HG03460 (cell line): ENCODE data around the gene FBXL13.
"Not testable (repeated sequence)": the region's sequence is repeated elsewhere in the genome, so short reads cannot be mapped to it uniquely, and the experiment has no call there.

ENCODE experiments used
- ATAC-seq: cut with Tn5 transposase; IDR thresholded peaks from one replicate; pipeline ENCODE4 v1.9.1; 2021; ENCODE audit not compliant: unreplicated experiment

The FBXL13 gene

DNA sequence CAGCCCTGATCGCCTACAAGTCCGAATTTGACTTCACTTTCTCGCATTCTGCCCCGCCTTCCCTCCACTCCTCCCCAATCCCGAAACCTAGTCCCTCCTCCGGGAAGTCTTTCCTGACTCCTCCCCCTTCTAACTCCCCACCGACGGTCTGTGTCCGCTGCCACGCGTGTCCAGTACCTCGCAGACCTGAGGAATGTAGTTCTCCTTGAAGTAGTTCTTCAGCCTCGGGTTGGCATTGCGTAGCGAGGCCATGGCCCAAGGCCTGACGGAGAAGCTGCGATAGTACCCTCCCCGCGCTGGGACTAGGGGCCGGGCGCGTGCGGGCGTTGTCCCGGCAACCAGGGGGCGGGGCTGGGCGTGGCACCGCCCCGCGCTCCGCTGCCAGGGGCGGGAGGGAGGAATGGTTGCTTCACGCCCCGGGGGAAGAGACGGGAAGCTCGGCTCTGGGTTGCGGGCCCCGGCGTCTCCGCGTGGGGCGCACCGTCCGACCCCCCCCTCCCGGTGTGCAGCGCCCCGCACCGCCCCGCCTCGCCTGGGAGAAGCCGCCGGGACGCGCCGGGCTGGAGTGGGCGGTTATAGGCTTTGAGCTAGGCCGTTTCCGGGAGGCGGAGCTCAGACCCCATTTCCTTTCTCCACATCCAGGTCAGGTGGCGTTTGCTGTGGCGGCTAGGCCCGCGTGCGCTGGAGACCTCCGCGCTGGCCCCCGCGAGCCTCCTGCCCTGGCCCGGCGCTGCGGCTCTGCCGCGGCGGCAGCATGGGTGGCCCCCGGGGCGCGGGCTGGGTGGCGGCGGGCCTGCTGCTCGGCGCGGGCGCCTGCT lies at the start of gene FBXL13, which contains the start of gene ARMC10:
Gene FBXL13 (minus strand): TSS at position 278 of the 818 bp plus-strand sequence.
Gene ARMC10 (plus strand): TSS at position 622 of the 818 bp plus-strand sequence. CDS start 133 bp downstream, at position 755.
- ATAC-seq = peak; percentile 86

DNA sequence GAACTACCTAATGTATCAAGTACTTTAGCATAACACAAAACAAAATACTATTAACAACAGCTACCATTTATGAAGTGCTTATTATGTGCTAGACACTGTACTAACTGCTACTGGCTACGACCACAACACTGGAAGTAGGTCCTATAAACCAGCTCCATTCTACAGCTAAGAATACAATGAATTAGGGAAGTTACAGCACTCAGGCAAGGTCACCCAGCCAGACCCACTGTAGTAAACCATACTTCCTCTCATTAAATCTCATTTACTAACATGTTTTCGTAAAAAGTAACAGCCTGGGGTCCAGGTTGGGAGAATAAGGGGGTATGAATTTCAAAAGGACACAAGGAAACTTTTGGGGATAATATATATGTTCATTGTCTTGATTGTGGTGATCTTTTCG lies 48.9 kb upstream of the FBXL13 start:
- no peak for ATAC-seq

DNA sequence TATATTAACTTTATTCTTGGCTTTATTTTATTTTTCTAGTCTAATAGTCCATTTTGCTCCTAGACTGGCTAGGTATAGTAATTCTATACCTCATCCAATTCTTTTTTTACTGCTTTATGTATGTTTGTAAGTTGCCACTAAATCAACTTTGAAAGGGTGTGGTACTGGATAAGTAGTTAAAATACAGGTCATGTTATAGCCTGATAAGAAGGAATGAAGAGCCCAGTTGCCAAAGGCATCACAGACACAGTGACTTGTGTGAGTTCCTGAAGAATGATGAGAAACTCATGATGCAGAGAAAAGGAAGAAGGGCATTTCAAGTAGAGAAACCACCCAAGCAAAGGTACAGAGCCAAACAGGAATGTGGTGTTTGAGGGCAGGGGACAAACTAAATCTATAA lies 47.0 kb upstream of the FBXL13 start:
- ATAC-seq = no peak

DNA sequence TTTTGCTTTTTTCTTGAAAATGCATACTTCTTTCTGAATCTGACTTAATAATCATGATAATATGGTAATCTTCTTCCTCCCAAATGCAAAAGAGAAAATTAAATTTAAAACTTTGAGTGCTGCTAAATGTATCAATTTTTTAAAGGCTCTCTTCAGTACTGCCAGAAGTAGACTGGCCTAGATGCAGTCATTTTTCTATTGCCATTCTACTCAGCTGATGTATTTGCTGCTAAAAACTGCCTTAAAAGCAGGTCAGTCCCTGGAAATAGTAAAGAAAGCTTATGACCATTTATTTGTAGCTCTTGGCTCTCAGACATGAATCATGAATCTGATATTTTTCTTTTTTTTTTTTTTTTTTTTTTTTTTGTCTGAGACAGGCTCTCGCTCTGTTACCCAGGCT lies 45.8 kb upstream of the FBXL13 start:
- no peak for ATAC-seq

DNA sequence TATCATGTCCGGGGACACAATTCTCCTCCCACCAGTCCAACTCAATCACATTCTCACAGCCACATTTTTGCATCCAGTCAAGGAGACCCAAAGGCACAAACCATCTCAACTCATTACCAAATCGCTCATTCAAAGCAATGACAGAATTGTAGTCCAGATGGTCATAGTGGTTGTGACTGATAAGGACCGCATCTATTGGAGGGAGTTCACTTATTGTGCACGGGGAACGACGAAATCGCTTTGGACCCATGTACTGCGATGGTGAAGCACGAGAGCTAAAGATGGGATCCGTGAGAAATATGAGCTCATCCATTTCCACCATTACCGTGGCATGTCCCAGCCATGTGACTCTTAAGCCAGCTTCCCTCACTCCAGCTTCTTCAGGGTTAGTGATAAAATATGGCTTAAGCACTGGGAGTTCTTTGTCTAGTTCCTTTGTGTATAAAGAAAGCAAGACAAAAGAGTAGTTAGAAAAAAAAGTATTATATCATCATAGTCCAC lies 45.2 kb upstream of the FBXL13 start:
- no peak for ATAC-seq

DNA sequence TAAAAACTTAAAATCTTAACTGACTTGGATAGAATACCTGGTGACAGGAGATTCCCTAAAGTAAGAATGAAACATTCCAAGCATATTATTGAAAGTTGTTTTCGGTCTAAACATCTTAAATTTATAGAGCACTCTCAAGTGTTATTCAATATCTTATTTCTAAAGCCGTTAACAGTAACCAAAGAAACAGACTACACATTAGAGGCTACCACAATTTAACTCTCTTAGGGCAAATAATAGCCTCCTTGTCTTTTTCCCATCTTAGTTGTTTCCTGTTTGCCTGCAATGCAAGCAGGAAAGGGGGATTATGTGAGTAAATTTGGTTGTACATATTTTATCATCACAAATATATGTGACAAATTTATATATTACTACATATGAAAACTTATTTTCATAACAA lies 42.9 kb upstream of the FBXL13 start:
- ATAC-seq = no peak

DNA sequence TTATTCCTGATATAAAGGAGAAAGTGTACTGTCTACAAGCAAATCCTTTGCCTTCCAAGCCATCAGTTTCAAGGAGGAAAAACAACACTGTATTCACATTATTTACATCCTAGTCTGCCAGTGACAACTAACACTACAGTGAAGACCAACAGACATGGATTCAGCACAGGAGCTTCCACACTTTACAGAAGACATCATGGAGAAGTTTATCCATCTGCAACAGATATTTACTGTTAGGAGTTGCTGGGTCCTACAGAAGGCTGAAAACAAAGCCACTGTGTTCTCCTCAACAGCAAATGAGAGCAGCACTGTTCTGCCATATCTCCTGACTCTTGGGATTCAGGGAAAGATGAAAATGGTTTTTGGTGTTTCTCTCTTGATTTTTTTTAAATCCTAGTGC lies 42.4 kb upstream of the FBXL13 start:
- no peak for ATAC-seq

DNA sequence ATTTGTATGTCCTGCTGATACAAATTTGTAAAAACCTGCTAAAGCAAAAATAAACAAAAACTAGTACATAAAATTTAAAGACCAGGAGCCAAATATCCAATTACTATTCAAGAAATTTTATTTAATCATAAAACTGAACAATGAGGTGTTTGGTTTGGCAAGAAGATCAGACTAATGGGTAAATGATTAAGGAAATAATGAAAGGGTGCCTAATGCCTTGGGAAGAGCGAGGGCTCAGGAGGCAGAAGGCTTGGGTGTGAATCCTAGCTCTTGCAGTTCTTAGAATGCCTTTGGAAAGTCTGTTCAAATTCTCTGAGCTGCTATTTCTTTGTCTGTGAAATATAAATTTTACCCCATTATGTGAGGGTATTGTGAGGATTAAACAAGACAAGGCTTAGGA lies 41.9 kb upstream of the FBXL13 start:
- ATAC-seq = no peak

DNA sequence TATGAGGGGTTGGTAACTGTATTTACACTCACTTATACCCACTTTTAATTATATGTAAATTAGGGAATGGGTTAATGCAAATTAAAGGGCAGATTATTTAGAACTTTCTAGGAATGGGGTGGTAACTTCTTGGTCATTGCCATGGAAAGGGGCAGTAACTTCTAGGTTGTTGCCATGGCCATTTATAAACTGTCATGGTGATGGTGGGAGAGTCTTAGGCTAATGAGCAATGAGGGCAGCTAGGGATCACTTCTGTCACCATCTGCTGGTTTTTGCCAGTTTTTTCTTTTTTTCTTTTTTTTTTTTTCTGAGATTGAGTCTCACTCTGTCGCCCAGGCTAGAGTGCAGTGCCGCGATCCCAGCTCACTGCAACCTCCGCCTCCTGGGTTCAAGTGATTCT lies 41.2 kb upstream of the FBXL13 start:
- no peak for ATAC-seq

DNA sequence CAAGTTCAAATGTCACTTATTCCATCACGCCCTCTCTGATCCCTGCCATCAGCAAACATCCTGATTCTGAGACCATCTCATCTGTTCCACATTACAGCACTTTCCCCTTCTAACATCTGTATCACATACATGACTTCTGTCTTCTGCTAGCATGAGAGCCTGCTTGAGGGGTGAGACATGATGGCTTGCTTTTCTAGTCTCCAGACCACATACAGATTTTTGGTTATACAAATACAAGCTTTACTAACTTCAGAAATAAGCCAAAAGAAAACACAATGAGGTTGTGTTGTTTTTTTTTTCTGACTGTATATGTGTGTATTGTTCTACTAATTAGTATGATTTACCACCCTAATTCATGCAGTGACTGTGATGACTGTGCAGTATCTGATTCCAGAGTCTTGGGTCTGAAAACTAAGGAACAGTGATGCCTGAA lies 40.0 kb upstream of the FBXL13 start:
- ATAC-seq = no peak

DNA sequence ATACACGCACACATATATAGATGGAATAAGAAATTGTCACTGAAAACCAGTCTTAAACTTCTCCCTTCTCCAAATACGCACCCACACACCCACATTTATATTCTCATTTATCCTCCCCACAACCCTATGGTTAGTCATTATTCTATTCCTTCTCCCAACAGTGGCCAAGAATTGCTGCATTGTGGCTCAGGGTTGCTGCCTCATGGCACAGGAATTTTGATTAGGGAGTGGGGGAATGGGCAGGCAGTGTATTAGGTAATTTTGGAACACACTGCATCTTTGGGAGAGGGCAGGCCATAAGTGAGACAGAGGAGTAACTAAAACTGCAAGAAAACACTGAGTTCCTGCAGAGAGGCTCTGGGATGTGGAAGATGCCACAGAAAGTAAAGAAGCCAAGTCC lies 38.6 kb upstream of the FBXL13 start:
- ATAC-seq = no peak

DNA sequence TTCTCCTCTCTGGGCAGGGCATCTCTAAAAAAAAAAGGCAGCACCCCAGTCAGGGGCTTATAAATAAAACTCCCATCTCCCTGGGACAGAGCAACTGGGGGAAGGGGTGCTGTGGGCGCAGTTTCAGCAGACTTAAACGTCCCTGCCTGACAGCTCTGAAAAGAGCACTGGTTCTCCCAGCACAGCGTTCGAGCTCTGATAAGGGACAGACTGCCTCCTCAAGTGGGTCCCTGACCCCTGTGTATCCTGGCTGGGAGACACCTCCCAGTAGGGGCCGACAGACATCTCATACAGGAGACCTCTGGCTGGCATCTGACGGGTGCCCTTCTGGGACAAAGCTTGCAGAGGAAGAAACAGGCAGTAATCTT lies 32.1 kb upstream of the FBXL13 start:
- ATAC-seq = not testable (repeated sequence)

DNA sequence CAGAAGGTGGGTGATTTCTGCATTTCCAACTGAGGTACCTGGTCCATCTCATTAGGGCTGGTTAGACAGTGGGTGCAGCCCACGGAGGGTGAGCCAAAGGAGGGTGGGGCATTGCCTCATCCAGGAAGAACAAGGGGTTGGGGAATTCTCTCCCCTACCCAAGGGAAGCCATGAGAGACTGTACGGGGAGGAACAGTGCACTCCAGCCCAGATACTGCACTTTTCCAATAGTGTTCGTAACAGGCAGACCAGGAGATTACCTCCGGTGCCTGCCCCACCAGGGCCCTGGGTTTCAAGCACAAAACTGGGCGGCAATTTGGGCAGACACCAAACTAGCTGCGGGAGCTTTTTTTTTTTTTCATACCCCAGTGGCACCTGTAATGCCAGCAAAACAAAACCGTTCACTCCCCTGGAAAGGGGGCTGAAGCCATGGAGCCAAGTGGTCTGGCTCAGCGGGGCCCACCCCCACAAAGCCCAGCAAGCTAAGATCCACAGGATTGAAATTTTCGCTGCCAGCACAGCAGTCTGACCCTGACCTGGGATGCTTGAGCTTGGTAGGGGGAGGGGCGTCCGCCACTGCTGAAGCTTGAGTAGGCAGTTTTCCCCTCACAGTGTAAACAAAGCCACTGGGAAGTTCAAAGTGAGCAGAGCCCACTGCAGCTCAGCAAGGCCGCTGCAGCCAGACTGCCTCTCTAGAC lies 31.6 kb upstream of the FBXL13 start:
- no peak for ATAC-seq

DNA sequence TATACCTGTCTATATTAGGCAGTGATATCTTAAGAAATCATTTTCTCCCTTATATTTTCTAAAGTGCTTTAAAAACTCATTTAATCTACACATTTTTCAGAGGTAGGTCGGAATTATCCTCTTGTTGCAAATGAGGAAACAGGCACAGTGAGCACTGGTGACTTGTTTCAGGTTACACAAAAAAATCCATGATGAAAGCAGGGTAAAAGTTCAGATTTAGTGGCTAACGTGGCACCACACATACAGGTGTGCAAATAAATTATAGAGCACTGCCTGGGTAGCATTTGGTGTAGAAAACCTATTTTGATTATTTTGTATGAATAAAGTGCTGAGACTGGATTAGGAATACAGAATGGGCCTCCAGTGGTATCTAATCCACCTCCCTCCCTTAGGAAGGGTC lies 26.9 kb upstream of the FBXL13 start:
- ATAC-seq = no peak

DNA sequence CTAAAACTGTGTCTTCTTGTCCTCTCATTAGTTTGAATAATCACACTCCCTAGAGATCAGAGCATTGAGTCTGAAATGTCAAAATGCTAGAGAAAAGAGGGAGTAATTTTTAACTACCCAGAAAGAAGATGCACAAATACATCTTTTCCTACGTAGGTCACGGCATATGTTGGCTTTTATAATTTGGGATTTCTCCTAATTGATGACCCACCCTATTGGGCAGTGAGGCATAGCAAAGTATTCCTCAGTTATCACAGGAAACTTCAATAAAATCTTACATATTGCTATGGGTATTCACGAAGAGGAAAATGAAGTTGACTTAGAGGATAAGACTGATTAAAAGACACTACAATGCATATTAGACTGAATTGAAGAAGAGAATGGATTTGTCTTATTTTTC lies 25.8 kb upstream of the FBXL13 start:
- ATAC-seq = no peak

DNA sequence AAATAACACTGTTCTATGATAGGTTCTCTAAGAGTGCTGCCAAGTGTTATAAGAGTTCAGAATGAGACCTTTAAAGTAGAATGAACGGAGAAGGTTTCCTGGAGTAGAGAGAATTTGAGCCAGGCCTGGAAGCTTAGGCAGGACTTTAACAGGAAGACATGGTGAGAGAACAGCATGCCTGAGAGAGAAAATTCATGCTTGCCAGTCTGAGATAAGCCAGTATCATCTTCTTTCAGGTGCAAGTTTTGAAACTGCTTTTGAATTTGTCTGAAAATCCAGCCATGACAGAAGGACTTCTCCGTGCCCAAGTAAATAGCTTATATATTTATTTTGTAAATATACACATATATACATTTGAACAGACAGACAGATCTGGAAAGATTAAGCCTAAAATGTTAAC lies 22.4 kb upstream of the FBXL13 start:
- ATAC-seq = no peak

DNA sequence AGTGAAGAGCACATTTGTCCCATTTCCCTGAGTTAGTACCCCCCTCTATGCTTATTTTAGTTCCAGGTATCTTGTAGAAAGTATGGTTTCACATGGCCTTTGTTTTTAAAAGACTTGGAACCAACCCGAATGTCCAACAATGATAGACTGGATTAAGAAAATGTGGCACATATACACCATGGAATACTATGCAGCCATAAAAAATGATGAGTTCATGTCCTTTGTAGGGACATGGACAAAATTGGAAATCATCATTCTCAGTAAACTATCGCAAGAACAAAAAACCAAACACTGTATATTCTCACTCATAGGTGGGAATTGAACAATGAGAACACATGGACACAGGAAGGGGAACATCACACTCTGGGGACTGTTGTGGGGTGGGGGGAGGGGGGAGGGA lies 21.0 kb upstream of the FBXL13 start:
- not testable (repeated sequence) for ATAC-seq

DNA sequence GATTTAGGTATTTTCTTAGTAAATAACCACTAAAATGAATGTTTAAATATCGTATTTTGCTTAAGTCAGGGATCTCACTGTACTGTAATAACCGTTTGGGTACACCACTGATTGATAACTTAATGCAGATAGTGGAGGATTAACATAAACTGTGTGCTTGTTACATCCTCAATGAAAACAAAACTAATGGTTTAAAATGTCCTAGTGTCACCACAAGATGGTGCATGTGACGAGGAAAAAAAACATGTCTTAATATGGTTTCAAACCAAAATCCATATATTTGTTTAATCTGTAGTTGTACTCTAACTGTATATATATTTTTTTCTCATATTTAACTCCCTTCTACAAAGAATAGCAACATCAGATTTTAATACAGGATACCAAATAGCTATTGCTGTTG lies 19.5 kb upstream of the FBXL13 start:
- no peak for ATAC-seq

DNA sequence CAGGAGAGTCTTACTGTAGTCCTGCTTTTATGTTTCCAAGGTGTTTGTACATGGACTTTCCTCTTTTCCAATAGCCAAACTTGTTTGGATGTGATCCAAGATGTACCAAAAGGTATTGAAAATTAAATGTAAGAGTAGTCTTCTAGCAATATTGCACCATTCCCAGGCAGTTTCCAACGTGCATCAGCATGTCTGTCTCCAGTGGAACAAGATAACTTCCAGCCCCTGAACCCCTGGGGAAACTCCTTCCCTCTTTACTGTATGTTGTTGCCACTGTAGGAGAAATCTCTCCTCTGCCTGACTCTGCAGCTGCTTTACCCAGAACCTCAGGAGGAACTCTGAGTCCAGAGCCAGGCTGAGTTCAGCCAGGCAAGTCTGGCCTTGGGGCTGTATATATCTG lies 18.8 kb upstream of the FBXL13 start:
- no peak for ATAC-seq

DNA sequence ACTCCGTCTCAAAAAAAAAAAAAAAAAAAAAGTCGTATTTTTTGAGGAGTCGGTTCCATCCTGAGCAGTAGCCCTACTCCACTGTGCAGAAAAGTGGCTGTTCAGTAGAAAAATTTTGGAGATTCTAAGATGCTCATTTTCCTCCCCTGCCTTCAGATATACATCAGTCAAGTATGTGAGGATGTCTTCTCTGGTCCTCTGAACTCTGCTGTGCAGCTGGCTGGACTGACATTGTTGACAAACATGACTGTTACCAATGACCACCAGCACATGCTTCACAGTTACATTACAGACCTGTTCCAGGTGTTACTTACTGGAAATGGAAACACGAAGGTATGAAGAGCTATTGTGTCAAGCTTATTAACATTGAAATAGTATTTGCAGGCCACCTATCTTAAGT lies 17.7 kb upstream of the FBXL13 start:
- not testable (repeated sequence) for ATAC-seq

DNA sequence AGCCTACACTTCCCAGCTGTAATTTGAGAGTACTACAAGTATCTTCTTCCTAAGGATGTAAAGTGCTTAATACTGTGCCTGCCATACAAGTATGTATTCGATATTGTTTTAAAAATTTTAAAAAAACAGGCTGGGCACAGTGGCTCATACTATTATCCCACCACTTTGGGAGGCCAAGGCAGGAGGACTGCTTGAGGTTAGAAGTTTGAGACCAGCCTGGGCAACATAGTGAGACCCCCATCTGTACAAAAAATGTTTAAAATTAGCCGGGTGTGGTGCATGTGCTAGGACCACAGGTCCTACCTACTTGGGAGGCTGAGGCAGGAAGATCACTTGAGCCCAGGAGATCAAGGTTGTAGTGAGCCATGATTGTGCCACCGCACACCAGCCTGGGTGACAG lies 8.6 kb upstream of the FBXL13 start:
- no peak for ATAC-seq

DNA sequence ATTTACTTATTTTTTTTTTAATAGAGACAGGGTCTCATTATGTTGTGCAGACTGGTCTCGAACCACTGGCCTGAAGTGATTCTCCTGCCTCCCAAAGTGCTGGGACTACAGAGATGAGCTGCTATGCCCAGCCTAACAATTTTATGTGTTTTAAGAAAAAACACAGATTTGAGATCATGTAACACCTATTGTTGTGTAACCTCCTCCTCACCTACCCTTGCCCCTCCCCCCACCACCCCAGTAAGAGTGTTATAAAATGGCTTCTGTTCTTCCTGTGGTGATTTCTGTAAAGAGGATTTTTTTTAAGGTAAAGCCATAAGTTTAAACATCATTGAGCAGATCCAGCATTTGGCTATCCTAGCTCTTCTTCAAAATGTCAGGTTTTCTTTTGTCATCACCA lies 7.9 kb upstream of the FBXL13 start:
- ATAC-seq = no peak
